Activated CD8-positive, alpha-beta memory T cell treated with anti-CD3 and anti-CD28 coated beads for 4 hours (primary cell): Measurements from ENCODE around the gene TMEM191C.
"Not testable (repeated sequence)": the region's sequence is repeated elsewhere in the genome, so short reads cannot be mapped to it uniquely, and the experiment has no call there.

ENCODE experiments used
- DNase-seq, 2 donors: peaks; one replicate each; pipeline ENCODE4 v3.0.0-alpha.2; 2020; ENCODE audit warnings: low read depth in 2 of 2

Gene TMEM191C

GRCh38 chr22:21473664-21474063 is 6.5 kb downstream of the TMEM191C start:
- not testable (repeated sequence) for DNase-seq

- DNase-seq, result not testable (repeated sequence)
Measured at GRCh38 chr22:21484039-21484438, 16.9 kb downstream of the TMEM191C start.

- not testable (repeated sequence) for DNase-seq
Measured at GRCh38 chr22:21487723-21488122, 20.5 kb downstream of the TMEM191C start.

GRCh38 chr22:21489149-21489680 is 22.0 kb downstream of the TMEM191C start:
- DNase-seq, result not testable (repeated sequence)

- not testable (repeated sequence) for DNase-seq
Measured at GRCh38 chr22:21490556-21490955, 23.4 kb downstream of the TMEM191C start.

GRCh38 chr22:21492271-21492670 is 25.1 kb downstream of the TMEM191C start:
- not testable (repeated sequence) for DNase-seq

GRCh38 chr22:21493789-21494782 is 26.9 kb downstream of the TMEM191C start:
- not testable (repeated sequence) for DNase-seq

GRCh38 chr22:21497984-21498383 is 30.8 kb downstream of the TMEM191C start:
- not testable (repeated sequence) for DNase-seq

- DNase-seq, result not testable (repeated sequence)
Measured at GRCh38 chr22:21498489-21498888, 31.3 kb downstream of the TMEM191C start.

GRCh38 chr22:21499623-21500506 is 32.7 kb downstream of the TMEM191C start:
- not testable (repeated sequence) for DNase-seq

GRCh38 chr22:21510397-21510796 is 43.2 kb downstream of the TMEM191C start:
- DNase-seq, result not testable (repeated sequence)

- DNase-seq, result not testable (repeated sequence)
Measured at GRCh38 chr22:21512022-21512421, 44.8 kb downstream of the TMEM191C start.

- not testable (repeated sequence) for DNase-seq
Measured at GRCh38 chr22:21514117-21514516, 46.9 kb downstream of the TMEM191C start.

- not testable (repeated sequence) for DNase-seq
Measured at GRCh38 chr22:21515234-21515633, 48.0 kb downstream of the TMEM191C start.

- not testable (repeated sequence) for DNase-seq
Measured at GRCh38 chr22:21516522-21516921, 49.3 kb downstream of the TMEM191C start.

- peak in 1 of 2 donors; percentile 42 for DNase-seq
Measured at GRCh38 chr22:21516970-21517764, 50.0 kb downstream of the TMEM191C start.
